ENCODE data around the gene SULT1A1.
A peak's percentile ranks its signal among the peaks of the same experiment; 100 is the strongest.
"Not testable (repeated sequence)": the region's sequence is repeated elsewhere in the genome, so short reads cannot be mapped to it uniquely, and the experiment has no call there.

The SULT1A1 gene

DNA sequence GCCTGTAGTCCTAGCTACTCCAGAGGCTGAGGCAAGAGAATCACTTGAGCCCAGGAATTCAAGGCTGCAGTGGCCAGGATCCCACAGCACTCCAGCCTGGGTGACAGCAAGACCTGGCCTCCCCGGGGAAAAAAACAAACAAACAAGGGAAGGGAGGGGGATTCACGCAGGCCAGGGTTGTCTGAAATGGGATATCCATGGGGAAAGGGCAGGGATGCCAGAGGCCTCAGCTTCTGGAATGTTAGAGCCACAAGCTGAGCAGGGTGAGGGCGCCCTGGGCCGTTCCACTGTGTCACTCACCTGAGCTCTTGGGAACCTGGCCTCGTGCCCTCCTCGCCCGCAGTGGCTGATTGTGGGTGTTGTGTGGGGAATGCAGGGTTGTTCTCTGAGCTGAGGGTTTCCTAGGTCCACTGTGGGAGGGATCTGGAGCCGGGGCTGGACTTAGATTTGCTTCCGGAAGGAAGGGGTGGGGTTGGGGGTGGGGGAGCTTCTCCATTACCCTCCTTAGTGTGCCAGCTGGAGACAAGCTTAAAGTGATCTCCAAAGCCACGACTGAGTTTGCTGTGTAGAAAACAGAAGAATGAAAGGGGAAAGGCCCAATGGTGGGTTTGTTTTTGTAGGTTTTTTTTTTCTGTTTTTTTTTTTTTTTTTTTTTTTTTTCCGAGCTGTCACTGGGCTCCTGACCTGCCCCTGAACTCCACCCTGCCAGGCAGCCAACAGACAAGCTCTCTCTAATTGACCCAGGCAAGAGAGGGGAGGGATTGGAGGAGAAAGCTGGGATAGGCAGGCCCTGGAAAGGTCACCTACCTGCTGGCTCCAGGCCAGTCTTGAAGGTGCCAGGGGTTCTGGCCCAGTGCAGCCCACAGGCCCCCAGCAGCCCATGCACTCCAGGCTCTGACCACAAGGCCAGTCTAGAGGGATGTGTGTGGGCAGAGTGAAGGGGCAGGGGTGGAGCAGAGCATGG is at the start of gene SULT1A1:
Gene SULT1A1 (minus strand): TSS at position 414 of the 964 bp plus-strand sequence. CDS start 1,189 bp downstream, outside the sequence.
- DNase-seq (ENCODE audit: low read depth) = no peak

GRCh38 chr16:28639959-28640358 is 30.1 kb upstream of the SULT1A1 start:
- not testable (repeated sequence) for DNase-seq (ENCODE audit: low read depth)

GRCh38 chr16:28638359-28638758 is 28.5 kb upstream of the SULT1A1 start:
- DNase-seq (ENCODE audit: low read depth) = not testable (repeated sequence)

- DNase-seq (ENCODE audit: low read depth) = not testable (repeated sequence)
Observed at GRCh38 chr16:28637765-28638164, 27.9 kb upstream of the SULT1A1 start, which contains the start of gene NPIPB8. TSS of gene NPIPB8 (plus strand) at chr16:28638065. CDS start at chr16:28638361, 296 bp downstream.

DNA sequence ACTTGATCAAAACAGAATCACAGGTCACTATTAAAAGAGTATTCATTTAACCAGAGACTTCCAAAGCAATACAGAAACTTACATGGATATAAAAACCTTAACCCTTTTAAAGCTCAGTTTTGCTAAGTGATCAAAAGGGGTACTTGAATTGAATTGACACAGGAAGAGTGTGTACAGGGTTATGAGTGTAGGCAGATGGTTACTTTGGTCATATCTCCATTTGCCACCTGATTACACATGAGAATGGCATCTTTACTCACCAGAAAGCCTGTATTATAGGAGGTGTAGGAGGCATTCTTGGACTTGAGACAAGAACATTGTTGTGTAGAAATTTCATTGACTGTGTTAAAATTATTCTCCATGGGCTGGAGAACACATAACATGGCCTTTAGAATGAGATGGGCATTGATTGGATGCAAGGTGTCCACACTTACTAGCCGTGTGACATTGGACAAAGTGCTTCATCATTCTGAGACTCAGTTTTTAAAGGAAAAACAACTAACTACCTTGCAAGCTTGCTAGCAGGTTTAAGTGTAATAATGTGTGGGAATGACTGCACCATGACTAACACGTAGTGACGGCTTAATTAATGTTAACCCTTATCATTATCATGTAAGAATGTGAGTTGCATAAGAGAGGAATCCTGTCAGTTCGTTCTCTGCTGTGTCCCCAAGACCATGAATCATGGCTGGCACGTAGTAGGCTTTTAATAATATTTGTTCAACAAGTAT is 26.4 kb upstream of the SULT1A1 start:
- DNase-seq (ENCODE audit: low read depth) = not testable (repeated sequence)

DNA sequence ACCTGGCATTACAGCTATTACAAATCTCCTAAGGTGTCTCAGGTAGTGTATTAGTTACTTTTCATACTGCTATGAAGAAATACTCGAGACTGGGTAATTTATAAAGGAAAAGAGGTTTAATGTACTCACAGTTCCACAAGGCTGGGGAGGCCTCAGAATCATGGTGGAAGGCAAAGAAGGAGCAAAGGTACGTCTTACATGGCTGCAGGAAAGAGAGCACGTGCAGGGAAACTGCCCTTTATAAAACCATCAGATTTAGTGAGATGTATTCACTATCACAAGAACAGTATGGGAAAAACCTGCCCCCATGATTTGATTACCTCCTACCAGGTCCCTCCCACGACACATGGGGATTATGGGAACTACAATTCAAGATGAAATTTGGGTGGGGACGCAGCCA is 21.1 kb upstream of the SULT1A1 start:
- DNase-seq (ENCODE audit: low read depth) = not testable (repeated sequence)

DNA sequence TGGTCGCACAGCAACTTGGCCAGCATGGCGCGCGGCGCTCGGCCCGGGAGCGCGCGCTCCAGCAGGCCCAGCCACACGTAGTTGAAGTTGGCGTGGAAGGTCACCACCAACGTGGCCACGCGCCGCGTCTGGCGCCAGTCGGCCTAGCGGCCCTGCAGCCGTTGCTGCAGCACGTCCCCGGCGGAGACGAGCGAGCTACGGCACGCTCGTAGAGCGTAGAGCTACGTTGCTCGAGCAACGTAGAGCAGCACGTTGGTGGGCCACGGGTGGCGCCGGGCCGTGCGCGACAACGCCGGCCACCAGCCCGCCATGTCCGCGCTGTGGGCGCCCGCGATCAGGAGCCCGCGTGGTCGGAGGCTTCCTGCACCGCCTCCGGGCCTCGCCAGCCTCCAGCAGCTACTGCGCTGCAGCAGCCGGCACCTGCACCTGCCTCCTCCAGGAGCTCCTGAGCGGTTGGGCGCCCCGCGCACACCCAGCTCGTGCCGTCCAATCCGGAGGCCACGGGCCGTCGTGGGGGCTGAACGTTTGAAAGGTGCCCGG is 13.4 kb upstream of the SULT1A1 start:
- peak; percentile 54 for DNase-seq (ENCODE audit: low read depth)

- DNase-seq (ENCODE audit: low read depth) = not testable (repeated sequence)
Observed at GRCh38 chr16:28622532-28623171, 12.8 kb upstream of the SULT1A1 start.

DNA sequence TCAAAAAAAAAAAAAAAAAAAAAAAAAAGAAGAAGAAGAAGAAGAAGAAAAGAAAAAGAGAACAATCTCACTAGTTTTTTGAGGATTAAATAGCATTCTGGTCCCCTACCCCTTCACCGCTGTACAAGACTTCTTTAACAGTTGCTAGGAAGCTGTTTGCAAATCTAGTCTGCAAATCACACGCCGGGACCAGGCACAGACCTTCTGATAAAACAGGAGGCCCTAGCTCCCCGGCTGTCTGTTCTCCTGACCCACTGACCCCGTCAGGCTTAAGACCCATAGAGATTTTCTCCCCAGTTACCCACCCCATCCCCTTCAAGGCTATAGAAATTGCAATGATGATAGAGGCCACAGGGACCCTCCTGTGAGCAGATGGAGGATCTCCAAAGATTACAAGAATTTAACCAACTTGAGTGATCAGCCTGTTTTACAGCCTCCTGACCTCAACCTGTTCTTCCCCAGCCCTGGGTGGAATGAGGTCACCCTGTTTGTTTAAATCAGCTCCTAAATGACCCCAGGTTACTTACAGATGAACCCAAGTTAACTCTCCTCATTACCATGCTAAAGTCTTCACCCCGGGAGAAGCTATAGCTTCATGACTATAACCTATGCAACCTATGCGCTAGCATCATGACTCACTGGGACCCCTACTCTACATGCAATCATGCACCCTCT is 11.8 kb upstream of the SULT1A1 start:
- DNase-seq (ENCODE audit: low read depth) = no peak

DNA sequence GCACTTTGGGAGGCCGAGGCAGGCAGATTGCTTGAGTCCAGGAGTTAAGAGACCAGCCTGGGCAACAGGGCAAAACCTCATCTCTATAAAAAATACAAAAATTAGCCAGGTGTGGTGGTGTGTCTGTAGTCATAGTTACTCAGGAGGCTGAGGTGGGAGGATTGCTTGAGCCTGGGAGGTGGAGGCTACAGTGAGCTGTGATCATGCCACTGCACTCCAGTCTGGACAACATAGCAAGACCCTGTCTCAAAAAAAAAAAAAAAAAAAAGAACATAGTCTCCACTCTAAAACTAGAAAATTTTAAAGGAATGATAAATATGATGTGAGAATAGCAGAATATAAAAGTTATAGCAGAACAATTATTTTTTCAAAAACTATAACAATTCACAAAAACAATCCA is 10.5 kb upstream of the SULT1A1 start:
- DNase-seq (ENCODE audit: low read depth) = not testable (repeated sequence)

GRCh38 chr16:28617874-28618273 is 8.0 kb upstream of the SULT1A1 start:
- no peak for DNase-seq (ENCODE audit: low read depth)

DNA sequence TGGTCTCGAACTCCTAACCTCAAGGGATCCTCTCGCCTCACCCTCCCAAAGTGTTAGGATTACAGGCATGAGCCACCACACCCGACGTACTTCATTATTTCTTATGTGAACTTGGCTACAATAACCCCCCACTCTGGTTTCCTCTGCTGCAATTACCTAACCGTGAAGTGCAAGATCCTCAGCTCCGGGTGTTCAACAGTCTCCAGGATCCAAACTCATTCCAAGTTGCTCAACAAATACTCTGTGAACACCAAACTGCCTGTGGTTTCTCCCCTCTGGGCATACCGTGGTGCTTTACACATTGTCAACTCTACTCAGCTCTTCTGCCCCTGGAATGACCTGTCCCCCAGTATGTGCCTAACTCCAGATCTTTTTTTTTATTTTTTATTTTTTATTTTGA is 6.8 kb upstream of the SULT1A1 start:
- no peak for DNase-seq (ENCODE audit: low read depth)

DNA sequence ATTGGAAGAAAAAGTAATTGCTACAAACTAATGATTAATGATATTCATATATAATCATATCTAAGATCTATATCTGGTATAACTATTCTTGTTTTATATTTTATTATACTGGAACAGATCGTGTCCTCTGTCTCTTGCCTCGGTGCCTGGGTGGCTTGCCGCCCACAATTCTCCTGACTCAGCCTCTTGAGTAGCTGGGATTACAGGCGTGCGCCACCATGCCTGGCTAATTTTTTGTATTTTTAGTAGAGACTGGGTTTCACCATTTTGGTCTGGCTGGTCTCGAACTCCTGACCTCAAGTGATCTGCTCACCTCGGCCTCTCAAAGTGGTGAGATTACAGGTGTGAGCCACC is 6.4 kb upstream of the SULT1A1 start:
- DNase-seq (ENCODE audit: low read depth) = not testable (repeated sequence)

DNA sequence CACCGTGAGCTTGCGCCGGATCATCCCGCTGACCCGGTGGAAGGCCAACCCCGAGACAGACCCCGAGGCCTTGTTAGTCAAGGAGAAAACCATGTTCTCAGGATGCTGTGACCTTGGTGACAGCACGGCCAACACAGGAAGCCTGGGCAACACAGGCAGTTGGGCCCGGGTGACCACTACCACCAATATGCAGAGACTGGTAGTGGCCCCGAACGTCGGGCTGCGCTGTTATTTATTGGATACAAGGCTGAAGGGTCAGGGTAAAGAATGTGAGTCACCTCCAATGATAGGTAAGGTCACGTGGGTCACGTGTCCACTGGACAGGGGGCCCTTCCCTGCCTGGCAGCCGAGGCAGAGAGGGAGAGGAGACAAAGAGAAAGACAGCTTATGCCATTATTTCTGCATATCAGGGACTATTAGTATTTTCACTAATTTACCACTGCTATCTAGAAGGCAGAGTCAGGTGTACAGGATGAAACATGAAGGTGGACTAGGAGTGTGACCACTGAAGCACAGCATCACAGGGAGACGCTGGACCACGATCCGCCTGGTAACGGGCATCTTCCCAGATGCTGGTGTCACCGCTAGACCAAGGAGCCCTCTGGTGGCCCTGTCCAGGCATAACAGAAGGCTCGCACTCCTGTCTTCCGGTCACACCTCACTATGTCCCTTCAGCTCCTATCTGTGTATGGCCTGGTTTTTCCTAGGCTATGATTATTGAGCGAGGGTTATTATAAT is 5.8 kb upstream of the SULT1A1 start:
- DNase-seq (ENCODE audit: low read depth) = not testable (repeated sequence)

DNA sequence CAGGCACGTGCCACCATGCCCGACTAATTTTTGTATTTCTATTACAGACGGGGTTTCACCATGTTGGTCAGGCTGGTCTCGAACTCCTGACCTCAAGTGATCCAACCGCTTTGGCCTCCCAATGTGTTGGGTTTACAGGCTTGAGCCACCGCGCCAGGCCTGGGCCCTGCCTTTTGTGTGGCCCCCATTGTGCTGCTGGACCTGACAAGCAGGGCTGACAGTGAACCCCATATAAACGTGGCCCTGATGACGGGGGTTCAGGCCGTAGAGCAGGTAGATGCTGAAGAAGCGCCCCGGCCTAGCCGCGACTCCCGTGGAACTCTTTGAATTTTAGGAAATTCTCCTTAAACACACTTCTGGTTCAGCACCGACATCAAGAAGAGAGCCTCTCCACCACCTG is 4.7 kb upstream of the SULT1A1 start:
- not testable (repeated sequence) for DNase-seq (ENCODE audit: low read depth)

GRCh38 chr16:28613912-28614311 is 4.1 kb upstream of the SULT1A1 start:
- DNase-seq (ENCODE audit: low read depth) = not testable (repeated sequence)

GRCh38 chr16:28612359-28613280 is 2.8 kb upstream of the SULT1A1 start:
- DNase-seq (ENCODE audit: low read depth) = not testable (repeated sequence)

- DNase-seq (ENCODE audit: low read depth) = no peak
Observed at GRCh38 chr16:28610595-28611191, 849 bp upstream of the SULT1A1 start.
